Esophagus mucosa (tissue), 1 donor: ENCODE data around the gene PEAR1. TPM values are rescaled to one million over a fixed set of nuclear protein-coding genes. Genes with fewer than 3 reads are reported as not detected.
A peak's percentile ranks its signal among the peaks of the same experiment; 100 is the strongest.

Source experiments
- ATAC-seq: fragments of 200-7000 bp; cut with Tn5 transposase; one replicate; pipeline ENCODE4 v1.9.1; 2020
- total RNA-seq: library from RNA; stranded (reverse); gene quantifications from one replicate; pipeline ENCODE4 v1.2.4, GENCODE V29; 2023
- donor health status: DM: yes; HTN: yes; CAD: no.

The PEAR1 gene
- total RNA-seq, 1 donor from 2014 or later, result 1.6 TPM

GRCh38 chr1:156901966-156902915 is 8.7 kb downstream of the PEAR1 start:
- ATAC-seq, result no peak

- ATAC-seq, result no peak
Observed at GRCh38 chr1:156903328-156904091, 10.0 kb downstream of the PEAR1 start.

- no peak for ATAC-seq
Observed at GRCh38 chr1:156904187-156904959, 10.9 kb downstream of the PEAR1 start.

GRCh38 chr1:156905176-156905575 is 11.7 kb downstream of the PEAR1 start:
- no peak for ATAC-seq

GRCh38 chr1:156905651-156906050 is 12.1 kb downstream of the PEAR1 start:
- no peak for ATAC-seq

- ATAC-seq, result no peak
Observed at GRCh38 chr1:156906206-156906906, 12.8 kb downstream of the PEAR1 start.

- peak; percentile 27 for ATAC-seq
Observed at GRCh38 chr1:156908541-156908940, 15.0 kb downstream of the PEAR1 start.

GRCh38 chr1:156908955-156909354 is 15.4 kb downstream of the PEAR1 start:
- no peak for ATAC-seq

- ATAC-seq, result no peak
Observed at GRCh38 chr1:156909671-156910070, 16.2 kb downstream of the PEAR1 start.

- no peak for ATAC-seq
Observed at GRCh38 chr1:156910309-156910782, 16.8 kb downstream of the PEAR1 start.

GRCh38 chr1:156911577-156912298 is 18.2 kb downstream of the PEAR1 start:
- no peak for ATAC-seq

- ATAC-seq, result no peak
Observed at GRCh38 chr1:156912310-156912709, 18.8 kb downstream of the PEAR1 start.

- ATAC-seq, result no peak
Observed at GRCh38 chr1:156912861-156913808, 19.6 kb downstream of the PEAR1 start.

GRCh38 chr1:156913809-156914387 is 20.4 kb downstream of the PEAR1 start:
- no peak for ATAC-seq

GRCh38 chr1:156914440-156914856 is 20.9 kb downstream of the PEAR1 start:
- no peak for ATAC-seq

GRCh38 chr1:156920233-156921052 is 26.9 kb downstream of the PEAR1 start, which contains the start of gene LRRC71:
Gene LRRC71, plus strand, starts transcription at chr1:156920632. Its CDS starts 172 bp downstream, at chr1:156920804.
- ATAC-seq, result peak; percentile 91

- no peak for ATAC-seq
Observed at GRCh38 chr1:156921053-156921529, 27.6 kb downstream of the PEAR1 start.

GRCh38 chr1:156922986-156923669 is 29.6 kb downstream of the PEAR1 start:
- ATAC-seq, result no peak
